HS-27A (cell line): ENCODE measurements around the gene ARTN.
A peak's percentile ranks its signal among the peaks of the same experiment; 100 is the strongest.

Experiments used
- DNase-seq: peaks from one replicate; pipeline ENCODE4 v3.0.0-alpha.2; 2012; ENCODE audit warnings: low read depth, missing footprints

Gene ARTN

GRCh38 chr1:43924516-43924915 is 9.1 kb upstream of the ARTN start:
- no peak for DNase-seq

GRCh38 chr1:43925846-43926245 is 7.8 kb upstream of the ARTN start:
- DNase-seq: no peak

- DNase-seq: no peak
Measured at GRCh38 chr1:43930168-43930948, 3.2 kb upstream of the ARTN start.

GRCh38 chr1:43930949-43931275 is 2.7 kb upstream of the ARTN start:
- DNase-seq: no peak

GRCh38 chr1:43931711-43932660 is 1.6 kb upstream of the ARTN start:
- DNase-seq: no peak

- no peak for DNase-seq
Measured at GRCh38 chr1:43932786-43933385, 715 bp upstream of the ARTN start.

GRCh38 chr1:43934101-43934985 is 742 bp downstream of the ARTN start:
- DNase-seq: no peak

- no peak for DNase-seq
Measured at GRCh38 chr1:43934986-43935324, 1.4 kb downstream of the ARTN start.

GRCh38 chr1:43935711-43936427 is 2.3 kb downstream of the ARTN start:
- no peak for DNase-seq

- DNase-seq: no peak
Measured at GRCh38 chr1:43936431-43937151, 3.0 kb downstream of the ARTN start.

- DNase-seq: no peak
Measured at GRCh38 chr1:43937179-43937865, 3.7 kb downstream of the ARTN start.

GRCh38 chr1:43938383-43938782 is 4.8 kb downstream of the ARTN start:
- no peak for DNase-seq

GRCh38 chr1:43938892-43939587 is 5.4 kb downstream of the ARTN start:
- DNase-seq: no peak

- DNase-seq: no peak
Measured at GRCh38 chr1:43942411-43942810, 8.8 kb downstream of the ARTN start.

- no peak for DNase-seq
Measured at GRCh38 chr1:43944860-43945259, 11.3 kb downstream of the ARTN start.

GRCh38 chr1:43945674-43946235 is 12.2 kb downstream of the ARTN start:
- no peak for DNase-seq

GRCh38 chr1:43946236-43947060 is 12.8 kb downstream of the ARTN start, which contains the start of gene IPO13:
Gene IPO13 (plus strand): TSS chr1:43946950. CDS start chr1:43947601, 651 bp downstream.
- peak; percentile 89 for DNase-seq
